GM18505 (cell line): ENCODE results near the gene MPPED1.

Source experiments
- ATAC-seq: cut with Tn5 transposase; IDR thresholded peaks from one replicate; pipeline ENCODE4 v1.9.1; 2021; ENCODE audit not compliant: unreplicated experiment
- POLR2A ChIP-seq: IDR thresholded peaks from 4 replicates; pipeline ENCODE4 v1.6.1; 2011; ENCODE audit warnings: borderline replicate concordance; ENCODE audit not compliant: insufficient read depth, insufficient read length; ENCODE audit errors: extremely low read depth

Gene MPPED1

GRCh38 chr22:43554694-43555365, 143.0 kb downstream of the MPPED1 start:
- no peak for ATAC-seq
- no peak for TF ChIP-seq POLR2A

- ATAC-seq: no peak
- no peak for TF ChIP-seq POLR2A
Observed at GRCh38 chr22:43555561-43556515, 144.0 kb downstream of the MPPED1 start.
